RWPE1 (cell line): ENCODE results near the gene C6orf58.
A peak's percentile ranks its signal among the peaks of the same experiment; 100 is the strongest.

Experiments used
- CTCF ChIA-PET: fragments of 350-600 bp; sonication (Branson Sonifier 250); formaldehyde crosslinking; extraction: SDS; loops from one replicate; lab custom pipeline; 2021; lab: Yijun Ruan, JAX
- POLR2A ChIA-PET: fragments of 400-600 bp; formaldehyde crosslinking; extraction: SDS; loops from one replicate; lab custom pipeline; 2020; ENCODE audit warnings: antibody characterized with exemption; ENCODE audit not compliant: low non-redundant PET; lab: Yijun Ruan, JAX
- DNase-seq: peaks from one replicate; pipeline ENCODE4 v3.0.0; 2012; ENCODE audit warnings: low spot score
- H3K27ac ChIP-seq: fragments of 450-650 bp; 2 replicates; pipeline ENCODE4 v1.5.1; 2017
- CTCF ChIP-seq: fragments of 450-650 bp; conservative IDR thresholded peaks from 2 replicates; pipeline ENCODE4 v1.5.1; 2017; ENCODE audit warnings: low read depth, mild to moderate bottlenecking

Gene C6orf58

GRCh38 chr6:127547904-127548649, 28.9 kb upstream of the C6orf58 start:
- no peak for DNase-seq
- ChIA-PET POLR2A (no interaction called here), CTCF (interaction anchor here (0.6 to 1.1 kb wide), 3 partner anchors 31 to 882 kb away, joined by 3 to 5 read pairs (median 3); no protein-coding TSS in a partner anchor)
- peak; percentile 22 for TF ChIP-seq CTCF
- no peak overlapping the region for H3K27ac ChIP-seq

- POLR2A ChIA-PET = no interaction called here
Measured at GRCh38 chr6:127550403-127550802, 26.6 kb upstream of the C6orf58 start.

GRCh38 chr6:127554435-127555006, 22.5 kb upstream of the C6orf58 start:
- TF ChIP-seq CTCF = peak; percentile 70
- no peak overlapping the region for H3K27ac ChIP-seq
- ChIA-PET POLR2A (no interaction called here), CTCF (interaction anchor here (0.9 to 1.1 kb wide), 2 partner anchors 88 to 135 kb away, joined by 6 to 7 read pairs; no protein-coding TSS in a partner anchor)
- DNase-seq = peak; percentile 55

More at GRCh38 chr6:127550403-127550802, 26.6 kb upstream of the C6orf58 start:
- CTCF ChIA-PET = interaction anchor here (0.7 kb wide), 1 partner anchor 27 kb away, joined by 3 read pairs; no protein-coding TSS in a partner anchor
- TF ChIP-seq CTCF = no peak
- no peak overlapping the region for H3K27ac ChIP-seq
- DNase-seq = peak; percentile 8

- POLR2A ChIA-PET = no interaction called here
- CTCF ChIA-PET = no interaction called here
- no peak overlapping the region for H3K27ac ChIP-seq
- no peak for TF ChIP-seq CTCF
- DNase-seq = no peak
Measured at GRCh38 chr6:127561660-127562059, 15.3 kb upstream of the C6orf58 start.

GRCh38 chr6:127564761-127565160, 12.2 kb upstream of the C6orf58 start:
- ChIA-PET CTCF (no interaction called here), POLR2A (no interaction called here)
- no peak for TF ChIP-seq CTCF
- no peak for DNase-seq
- H3K27ac ChIP-seq = no peak overlapping the region

GRCh38 chr6:127566119-127566518, 10.9 kb upstream of the C6orf58 start:
- ChIA-PET CTCF (interaction anchor here (0.5 kb wide), 1 partner anchor 150 kb away, joined by 4 read pairs; no protein-coding TSS in a partner anchor), POLR2A (no interaction called here)
- TF ChIP-seq CTCF = no peak
- no peak for DNase-seq
- H3K27ac ChIP-seq = no peak overlapping the region
